GM19239 (cell line): ENCODE data around the gene UBA7.
A peak's percentile ranks its signal among the peaks of the same experiment; 100 is the strongest.
"Not testable (repeated sequence)": the region's sequence is repeated elsewhere in the genome, so short reads cannot be mapped to it uniquely, and the experiment has no call there.

ENCODE experiments used
- DNase-seq: peaks from one replicate; pipeline ENCODE4 v3.0.0; 2011; ENCODE audit warnings: low spot score; ENCODE audit not compliant: insufficient read length
- FAIRE-seq: peaks from 2 replicates; lab custom pipeline; 2011; peaks lifted over from hg19 to GRCh38; lab: Jason Lieb, UNC

Gene UBA7

DNA sequence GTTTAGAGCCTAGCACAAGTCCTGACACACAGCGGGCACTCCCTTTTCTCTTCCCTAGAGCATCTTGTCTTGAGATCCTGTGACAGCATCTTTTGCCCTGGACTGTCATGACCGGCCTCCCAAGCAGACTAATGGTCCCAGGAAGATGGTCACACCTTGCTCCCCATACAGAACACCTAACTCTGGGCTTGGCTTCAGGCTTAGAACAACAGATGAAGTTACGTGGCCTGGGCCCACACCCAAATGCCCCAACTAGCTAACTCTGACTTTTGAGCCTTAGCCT lies 26.6 kb downstream of the UBA7 start:
- no peak for DNase-seq
- no peak for FAIRE-seq

DNA sequence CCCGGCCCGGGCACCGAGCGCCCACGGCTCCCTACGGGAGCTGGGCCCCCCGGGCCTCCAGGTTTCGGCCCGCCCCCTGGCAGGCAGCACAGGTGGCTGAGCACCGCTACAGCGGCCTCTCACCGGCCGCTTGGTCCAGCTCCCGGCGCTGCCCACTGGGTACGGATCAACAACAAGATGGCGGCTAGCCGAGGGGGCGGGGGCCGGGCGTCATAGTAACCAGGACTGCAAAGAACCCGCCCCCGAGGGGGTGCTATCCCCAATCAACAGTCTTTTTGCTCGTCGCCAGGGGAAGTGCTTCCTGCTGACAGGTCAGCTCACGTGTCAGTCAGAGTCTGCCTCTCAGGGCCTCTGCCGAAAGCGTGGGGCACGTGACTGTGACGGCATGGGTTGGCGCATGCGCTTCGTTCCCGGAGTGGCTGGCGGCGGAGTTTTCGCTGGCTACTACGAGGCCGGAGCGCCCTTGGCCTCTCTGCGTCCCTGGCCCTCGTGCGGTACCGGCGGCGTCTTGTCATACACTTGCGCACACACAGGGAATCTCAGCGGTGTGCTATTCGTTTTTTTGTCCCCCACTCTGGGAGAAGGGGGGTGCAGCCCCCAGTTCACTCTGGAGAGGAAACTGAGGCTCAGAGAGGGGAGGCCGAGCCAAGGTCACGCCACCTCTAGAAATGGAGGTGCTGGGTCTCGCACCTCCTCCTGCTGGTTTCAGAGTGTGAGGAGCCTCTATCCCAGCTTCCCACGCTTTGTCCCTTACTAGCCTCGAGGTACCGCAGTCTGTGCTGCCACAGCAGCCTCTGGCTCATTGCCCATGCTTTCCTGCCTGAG lies 27.2 kb downstream of the UBA7 start, which contains the start of gene IP6K1:
Gene IP6K1, minus strand, starts transcription at position 186 of the 825 bp plus-strand sequence. CDS start 38,502 bp downstream, outside the sequence.
- peak; percentile 99 for DNase-seq
- peak; percentile 100 for FAIRE-seq

DNA sequence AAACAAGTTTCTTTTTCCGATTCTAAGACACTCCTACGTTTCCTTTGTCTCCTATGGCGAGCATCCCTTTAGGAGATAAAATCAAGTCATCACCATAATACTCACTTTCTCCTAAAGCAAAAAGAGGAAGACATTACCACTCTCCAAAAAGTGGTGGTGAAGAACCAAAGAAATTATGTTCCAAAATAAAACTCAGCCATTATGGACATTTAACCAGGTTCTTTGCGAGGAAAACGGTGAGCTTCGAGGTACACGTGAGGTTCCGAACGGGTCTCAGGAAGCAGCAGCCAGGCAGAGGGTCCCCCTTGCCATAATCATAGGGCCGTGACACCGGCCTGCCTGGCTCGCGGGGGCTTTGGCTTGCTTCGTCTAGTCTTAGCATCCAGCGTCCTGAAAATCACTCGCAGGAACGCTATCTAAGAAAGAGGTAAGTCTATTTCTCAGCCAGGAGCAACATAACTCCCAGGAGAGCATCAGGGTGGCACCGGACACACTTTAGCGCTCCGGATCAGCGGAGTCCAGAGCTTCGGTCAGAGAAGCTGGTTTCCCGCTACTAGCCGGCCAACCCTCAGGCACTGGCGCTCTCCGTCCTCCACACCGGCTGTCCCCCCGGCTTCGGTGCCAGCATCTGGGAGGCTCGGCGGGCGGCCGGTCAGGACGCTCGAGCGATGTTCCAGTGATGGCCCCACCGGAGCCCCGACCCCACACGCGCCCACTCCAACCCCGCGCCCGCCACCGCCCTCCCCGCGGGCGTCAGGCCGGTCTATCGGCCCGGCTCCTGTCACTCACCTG lies 28.0 kb downstream of the UBA7 start:
- DNase-seq (no peak), FAIRE-seq (peak; percentile 63)

DNA sequence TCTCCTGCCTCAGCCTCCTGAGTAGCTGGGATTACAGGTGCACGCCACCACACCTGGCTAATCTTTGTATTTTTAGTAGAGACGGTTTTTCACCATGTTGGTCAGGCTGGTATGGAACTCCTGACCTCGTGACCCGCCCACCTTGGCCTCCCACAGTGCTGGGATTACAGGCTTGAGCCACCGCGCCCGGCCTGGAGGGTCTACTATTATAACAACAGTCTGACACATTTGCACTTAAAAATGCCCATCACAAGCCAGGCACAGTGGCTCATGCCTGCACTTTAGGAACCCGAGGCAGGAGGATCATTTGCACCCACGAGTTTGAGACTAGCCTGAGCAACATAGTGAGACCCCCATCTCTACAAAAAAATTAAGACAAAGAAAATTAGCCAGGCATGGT lies 31.5 kb downstream of the UBA7 start:
- not testable (repeated sequence) for FAIRE-seq, DNase-seq

DNA sequence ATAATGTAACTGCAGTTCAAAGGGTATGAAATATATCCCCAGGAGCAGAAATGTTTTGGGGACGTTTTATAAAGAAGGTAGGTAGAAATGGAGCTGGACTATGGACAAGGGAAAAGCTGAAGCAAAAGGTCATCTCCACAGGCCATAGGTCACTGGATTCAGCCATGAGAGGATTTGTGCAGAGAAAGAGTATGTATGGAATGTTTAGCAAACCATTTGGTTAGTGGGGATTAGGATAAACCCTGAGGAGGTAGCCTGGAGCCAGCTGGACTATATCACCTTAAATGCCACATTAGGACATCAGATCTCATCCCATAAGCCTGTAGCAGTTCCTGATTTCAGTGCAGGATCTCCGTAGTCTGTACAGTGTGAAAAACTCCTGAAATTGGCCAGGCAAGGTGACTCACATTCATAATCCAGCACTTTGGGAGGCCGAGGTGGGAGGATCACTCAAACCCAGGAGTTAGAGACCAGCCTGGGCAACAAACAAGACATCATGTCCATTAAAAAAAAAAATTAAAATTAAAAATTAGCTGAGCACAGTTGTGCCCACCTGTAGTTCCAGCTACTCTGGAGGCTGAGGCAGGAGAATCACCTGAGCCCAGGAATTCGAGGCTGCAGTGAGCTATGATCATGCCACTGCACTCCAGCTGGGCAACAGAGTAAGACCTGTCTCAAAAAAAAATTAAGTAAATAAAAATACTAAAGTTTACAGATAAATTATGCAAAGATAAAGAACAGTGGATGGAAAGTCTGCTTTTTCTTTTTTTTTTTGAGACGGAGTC lies 32.1 kb downstream of the UBA7 start:
- DNase-seq (no peak), FAIRE-seq (no peak)

DNA sequence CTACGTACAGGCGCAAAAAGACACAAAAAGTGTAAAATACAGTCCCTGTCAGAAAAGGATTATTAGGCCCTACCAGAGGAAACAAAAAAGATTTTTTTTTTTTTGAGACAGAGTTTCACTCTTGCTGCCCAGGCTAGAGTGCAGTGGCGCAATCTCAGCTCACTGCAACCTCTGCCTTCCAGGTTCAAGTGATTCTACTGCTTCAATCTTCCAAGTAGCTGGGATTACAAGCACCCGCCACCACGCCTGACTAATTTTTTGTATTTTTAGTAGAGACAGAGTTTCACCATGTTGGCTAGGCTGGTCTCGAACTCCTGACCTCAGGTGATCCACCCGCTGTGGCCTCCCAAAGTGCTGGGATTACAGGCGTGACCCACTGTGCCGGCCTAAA lies 32.8 kb downstream of the UBA7 start:
- not testable (repeated sequence) for FAIRE-seq, DNase-seq

DNA sequence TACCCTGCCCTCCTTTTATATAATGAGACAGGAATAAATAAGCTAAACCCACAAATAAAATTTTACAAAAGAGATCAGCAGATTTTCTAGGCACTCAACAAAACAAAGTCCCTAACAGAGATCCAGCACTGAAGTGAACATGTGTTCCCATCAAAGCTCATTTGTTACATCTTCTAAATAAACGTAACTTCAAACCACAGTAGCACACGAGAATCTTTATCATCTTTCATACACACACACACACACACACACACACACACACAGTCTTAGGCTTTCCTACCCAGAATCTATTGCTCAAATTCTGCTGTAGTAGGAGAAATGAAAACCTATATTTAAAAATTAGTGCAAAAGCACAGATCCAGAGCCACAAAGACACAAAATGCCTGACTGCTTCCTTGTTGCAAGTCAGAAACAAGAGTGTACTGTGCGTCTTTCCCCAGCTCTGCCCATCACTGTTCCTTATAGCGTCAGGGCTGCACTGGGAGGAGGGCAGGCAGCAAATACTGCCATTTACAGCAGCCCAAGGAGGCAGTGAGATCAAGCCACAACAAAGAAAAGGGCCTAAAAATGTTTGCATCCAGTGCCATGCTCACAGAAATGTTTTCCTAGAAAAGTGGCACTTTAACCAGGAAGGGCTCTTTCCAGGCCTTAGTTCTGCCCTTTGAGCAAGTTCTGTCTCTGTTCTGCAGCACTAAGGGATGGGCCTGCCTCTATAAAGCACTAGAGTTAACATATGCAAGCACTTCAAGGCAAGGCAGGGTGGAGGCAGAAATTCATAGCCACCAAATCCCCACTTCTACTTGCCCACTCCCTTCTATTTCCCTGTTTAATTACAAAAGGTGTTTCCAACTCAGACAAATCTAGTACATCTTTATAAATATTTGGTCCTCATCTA lies 33.4 kb downstream of the UBA7 start:
- FAIRE-seq (no peak), DNase-seq (no peak)

DNA sequence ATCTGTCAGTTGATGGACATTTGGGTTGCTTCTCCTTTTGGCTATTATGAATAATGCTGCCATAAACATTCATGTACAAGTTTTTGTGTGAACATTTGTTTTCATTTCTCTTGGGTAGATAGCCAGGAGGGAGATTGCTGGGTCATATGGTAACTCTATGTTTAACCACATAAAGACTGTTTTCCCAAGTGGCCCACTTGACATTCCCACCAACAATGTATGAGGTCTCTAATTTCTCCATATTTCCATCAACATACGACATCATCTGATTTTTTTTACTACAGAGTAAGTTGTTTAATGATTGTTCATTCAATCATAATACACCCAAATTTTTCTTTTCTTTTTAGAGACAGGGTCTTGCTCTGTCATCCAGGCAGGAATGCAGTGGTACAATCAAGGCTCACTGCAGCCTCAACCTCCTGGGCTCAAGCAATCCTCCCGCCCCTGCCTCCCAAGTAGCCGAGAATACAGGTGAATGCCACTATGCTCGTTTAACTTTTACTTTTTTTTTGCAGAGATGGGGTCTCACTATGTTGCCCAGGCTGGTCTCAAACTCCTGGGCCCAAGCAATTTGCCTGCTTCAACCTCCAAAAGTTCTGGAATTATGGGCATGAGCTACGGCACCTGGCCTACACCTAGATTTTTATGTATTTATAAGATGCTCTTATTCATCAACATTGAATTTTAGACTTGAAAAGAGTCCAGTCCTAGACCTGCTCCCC lies 34.2 kb downstream of the UBA7 start:
- peak; percentile 42 for FAIRE-seq
- no peak for DNase-seq

DNA sequence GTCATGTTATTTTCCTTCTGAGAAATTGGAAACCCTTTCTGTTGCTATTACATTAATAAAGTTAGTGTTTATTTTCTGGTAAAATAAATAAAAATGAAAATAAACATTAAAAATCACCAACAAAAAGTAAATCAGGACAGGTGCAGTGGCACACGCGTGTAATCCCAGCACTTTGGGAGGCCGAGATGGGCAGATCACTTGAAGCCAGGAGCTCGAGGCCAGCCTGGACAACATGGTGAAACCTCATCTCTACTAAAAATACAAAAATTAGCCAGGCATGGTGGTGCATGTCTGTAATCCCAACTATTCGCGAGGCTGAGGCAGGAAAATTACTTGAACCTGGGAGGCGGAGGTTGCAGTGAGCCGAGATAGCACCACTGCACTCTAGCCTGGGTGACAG lies 37.7 kb downstream of the UBA7 start:
- not testable (repeated sequence) for FAIRE-seq, DNase-seq

DNA sequence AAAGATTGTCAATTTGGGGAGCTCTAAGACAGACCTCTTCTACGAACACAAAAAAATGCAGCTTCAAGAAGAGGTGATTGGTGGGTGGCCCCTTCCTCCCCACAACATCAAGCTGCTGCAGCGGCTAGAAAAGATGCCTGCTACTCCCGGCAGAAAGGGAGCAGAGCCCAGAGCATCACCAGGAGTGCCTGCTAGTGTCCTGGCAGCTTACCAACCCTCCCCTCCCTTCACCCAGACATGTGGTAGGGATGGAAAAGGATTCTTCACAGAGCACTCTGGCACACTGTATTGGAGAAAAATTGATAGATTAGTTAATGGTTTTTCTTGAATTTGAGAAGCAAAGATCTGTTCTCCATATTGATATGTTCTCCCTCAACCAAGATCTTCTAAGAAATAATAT lies 38.2 kb downstream of the UBA7 start:
- DNase-seq (no peak), FAIRE-seq (no peak)

DNA sequence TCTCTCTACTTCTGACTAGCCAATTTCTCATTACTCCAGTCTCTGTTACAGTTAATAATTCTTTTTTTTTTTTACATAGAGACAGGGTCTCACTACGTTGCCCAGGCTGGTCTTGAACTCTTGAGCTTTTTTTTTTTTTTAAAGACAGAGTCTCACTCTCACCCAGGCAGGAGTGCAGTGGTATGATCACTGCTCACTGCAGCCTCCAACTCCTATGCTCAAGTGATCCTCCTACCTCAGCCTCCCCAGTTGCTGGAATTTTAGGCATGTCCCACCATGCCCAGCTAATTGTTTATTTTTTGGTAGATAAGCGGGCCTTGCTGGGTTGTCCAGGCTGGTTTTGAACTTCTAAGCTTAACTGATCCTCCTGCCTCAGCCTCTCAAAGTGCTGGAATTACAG lies 41.0 kb downstream of the UBA7 start:
- FAIRE-seq (no peak), DNase-seq (no peak)

DNA sequence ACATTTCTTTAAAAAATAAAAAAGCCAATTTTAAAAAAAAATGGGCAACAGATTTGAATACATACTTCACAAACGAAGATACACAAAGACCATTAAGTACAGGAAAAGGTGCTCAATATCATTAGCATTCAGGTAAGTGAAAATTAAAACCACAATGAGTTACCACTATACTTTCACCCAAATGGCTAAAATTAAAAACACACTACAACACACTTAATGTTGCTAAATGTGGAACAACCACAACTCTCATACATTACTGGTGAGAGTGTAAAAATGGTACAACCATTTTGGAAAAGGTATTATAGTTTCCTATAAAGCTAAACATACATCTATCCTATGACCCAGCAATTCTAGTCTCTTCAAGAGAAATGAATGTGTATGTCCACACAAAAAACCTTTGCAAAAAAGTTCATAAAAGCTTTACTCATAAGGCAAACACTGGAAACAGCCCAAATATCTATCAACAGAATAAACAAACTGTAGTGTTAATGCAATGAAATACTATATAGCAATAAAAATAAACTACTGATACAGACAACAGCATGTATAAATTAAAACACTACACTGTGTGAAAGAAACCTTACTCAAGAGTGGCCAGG lies 42.3 kb downstream of the UBA7 start:
- no peak for DNase-seq
- no peak for FAIRE-seq

DNA sequence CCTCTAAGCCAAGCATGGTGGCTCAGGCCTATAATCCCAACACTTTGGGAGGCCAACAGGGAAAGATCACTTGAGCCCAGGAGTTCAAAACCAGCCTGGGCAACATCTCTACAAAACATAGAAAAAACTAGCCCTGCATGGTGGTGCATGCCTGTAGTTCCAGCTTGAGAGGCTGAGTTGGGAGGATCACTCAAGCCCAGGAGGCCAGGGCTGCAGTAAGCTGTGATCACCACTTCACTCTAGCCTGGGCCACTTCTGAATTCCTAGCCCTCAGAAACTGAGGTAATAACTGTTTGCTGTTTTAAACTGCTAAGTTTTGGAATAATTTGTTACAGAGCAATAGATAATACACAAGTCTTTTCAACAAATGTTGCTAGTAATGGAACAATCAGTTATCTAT lies 43.8 kb downstream of the UBA7 start:
- FAIRE-seq = no peak
- DNase-seq = no peak

DNA sequence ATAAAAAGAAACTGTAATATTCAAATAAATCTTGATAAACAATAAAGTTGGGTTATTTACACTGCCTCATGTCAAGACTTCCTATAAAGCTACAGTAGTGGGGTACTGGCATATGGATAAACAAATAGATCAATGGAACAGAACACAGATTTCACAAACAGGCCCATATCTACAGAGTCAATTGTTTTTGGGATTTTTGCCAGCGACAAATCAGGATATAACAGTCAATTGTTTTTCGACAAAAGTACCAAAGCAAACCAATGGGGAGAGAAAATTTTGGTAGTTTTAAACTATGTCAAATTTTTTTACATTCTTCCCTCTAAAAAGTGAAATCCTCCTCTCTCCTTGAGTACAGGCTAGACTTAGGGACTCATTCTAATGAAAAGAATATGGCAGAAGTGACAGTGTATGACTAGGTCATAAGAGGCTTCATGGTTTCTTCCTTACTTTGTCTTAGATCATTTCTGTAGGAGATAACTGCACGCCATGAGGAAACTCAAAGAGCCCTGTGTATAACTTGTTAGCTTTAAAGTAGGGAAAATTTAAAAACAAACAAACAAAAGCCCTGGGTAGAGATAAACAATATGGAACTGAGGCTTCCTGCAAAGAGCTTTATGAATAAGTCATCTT lies 44.4 kb downstream of the UBA7 start:
- DNase-seq (no peak), FAIRE-seq (no peak)

DNA sequence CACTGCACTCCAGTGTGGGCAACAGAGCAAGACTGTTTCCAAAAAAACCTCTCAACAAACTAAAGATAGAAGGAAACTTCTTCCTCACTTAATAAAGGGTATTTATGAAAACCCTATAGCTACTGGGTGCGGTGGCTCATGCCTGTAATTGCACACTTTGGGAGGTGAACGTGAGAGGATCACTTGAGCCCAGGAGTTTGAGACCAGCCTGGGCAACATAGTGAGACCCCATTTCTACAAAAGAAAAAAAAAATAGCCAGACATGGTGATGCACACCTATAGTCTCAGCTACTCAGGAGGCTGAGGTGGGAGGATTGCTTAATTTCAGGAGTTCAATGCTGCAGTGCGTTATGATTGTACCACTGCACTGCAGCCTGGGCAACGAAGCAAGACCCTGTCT lies 49.8 kb downstream of the UBA7 start:
- FAIRE-seq (no peak), DNase-seq (no peak)

DNA sequence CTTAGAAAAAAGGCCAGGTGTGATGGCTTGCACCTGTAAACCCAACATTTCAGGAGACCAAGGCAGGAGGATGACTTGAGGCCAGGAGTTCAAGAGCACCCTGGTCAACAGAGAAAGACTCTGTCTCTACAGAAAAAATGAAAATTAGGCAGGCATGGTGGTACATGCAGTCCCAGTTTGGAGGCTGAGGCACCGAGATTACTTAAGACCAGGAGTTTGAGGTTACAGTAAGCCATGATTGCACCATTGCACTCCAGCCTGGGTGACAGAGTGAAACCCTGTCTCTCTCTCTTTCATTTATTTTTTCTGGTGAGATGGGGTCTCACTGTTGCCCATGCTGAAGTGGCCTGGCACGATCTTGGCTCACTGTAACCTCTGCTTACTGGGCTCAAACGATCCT lies 52.1 kb downstream of the UBA7 start:
- no peak for DNase-seq
- FAIRE-seq = no peak

DNA sequence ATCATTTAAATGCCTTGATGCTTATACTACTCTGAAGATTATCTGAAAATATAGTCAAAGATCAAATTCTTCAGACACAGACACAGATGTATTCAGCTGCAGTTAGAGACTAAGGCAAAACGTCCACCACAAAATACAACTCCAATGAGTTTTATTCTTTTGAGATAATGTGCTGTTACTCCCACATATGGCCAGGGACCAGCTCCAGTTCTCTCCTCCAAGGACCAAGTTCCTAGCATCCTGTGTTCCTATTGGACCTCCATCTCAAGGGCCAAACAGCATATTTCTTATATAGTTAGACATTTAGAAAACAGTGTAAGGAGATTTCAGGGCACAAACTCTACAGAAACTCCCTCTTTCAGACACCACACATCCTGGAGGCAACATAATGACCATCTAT lies 54.5 kb downstream of the UBA7 start:
- DNase-seq = no peak
- no peak for FAIRE-seq

DNA sequence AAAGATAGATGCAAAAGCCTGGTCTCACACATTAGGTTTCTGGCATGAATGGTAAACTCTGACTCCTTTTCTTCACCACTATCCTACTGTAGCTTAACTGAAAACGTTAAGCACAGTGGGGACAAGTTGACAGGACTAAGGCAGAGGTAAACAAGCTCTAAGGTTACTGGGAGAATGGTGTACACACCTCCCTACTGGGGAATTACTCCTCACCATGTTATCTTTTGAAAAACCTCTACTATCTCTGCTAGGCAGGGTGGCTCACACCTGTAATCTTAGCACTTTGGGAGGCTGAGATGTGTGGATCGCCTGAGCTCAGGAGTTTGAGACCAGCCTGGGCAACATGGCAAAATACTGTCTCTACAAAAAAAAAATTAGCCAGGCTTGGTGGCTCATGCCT lies 56.6 kb downstream of the UBA7 start:
- DNase-seq = no peak

More for the DNA sequence above, 56.6 kb downstream of the UBA7 start:
- FAIRE-seq = no peak
